GM21447 (cell line): ENCODE measurements around the gene DRICH1.
"Not testable (repeated sequence)": the region's sequence is repeated elsewhere in the genome, so short reads cannot be mapped to it uniquely, and the experiment has no call there.

ENCODE experiments used
- ATAC-seq: cut with Tn5 transposase; IDR thresholded peaks from one replicate; pipeline ENCODE4 v1.9.1; 2021; ENCODE audit not compliant: unreplicated experiment

DRICH1 gene

GRCh38 chr22:23651676-23652075 lies 19.6 kb upstream of the DRICH1 start:
- ATAC-seq: no peak

DNA sequence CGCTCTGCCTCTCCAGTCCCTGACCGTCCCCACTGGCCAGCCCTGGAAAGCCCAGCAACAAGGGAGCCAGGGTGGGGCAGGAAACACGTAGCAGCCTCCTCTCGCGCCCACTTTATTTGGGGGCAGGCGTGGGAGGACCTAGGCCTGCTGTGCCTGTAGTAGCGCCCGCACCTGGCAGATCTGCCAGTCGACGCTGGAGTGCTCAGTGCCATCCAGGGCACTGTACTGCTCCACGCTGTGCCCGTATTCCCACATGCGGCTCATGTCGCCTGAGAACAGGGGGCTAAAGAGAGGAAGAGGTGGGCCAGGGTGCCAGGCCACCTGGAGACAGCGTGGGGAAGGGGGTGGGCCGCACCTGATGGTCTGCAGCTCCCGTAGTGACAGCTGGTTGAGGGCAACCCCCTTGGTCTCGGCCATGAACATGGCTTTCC lies 17.0 kb upstream of the DRICH1 start:
- ATAC-seq: no peak

DNA sequence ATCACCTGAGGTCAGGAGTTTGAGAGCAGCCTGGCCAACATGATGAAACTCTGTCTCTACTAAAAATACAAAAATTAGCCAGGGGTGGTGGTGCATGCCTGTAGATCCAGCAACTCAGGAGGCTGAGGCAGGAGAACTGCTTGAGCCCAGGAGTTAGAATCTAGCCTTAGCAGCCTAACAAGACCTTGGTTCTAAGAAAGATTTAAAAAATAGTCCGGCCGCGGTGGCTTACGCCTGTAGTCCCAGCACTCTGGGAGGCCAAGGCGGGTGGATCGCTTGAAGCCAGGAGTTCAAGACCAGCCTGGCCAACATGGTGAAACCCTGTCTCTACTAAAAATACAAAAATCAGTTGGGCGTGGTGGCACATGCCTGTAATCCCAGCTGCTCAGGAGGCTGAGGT lies 14.4 kb upstream of the DRICH1 start:
- not testable (repeated sequence) for ATAC-seq

DNA sequence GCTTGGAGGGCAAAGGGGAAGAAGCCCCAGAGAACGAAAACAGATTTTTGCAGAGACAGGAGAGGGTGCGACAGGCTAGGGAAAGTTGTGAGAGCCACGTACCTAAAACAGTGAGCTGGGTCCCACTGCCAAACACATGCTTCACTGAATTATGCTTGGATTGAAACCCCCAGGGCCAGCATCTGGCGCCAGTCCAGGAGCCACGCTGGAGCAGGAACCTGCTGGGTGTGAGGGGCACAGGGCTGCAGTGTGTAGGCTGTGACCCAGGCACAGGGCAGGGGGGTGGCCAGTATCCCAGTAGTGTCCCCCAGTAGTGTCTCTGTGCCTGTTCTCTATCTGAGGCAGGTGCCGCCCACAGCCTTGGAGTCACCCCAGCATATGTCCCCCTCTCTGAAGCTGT lies 8.1 kb upstream of the DRICH1 start:
- not testable (repeated sequence) for ATAC-seq

DNA sequence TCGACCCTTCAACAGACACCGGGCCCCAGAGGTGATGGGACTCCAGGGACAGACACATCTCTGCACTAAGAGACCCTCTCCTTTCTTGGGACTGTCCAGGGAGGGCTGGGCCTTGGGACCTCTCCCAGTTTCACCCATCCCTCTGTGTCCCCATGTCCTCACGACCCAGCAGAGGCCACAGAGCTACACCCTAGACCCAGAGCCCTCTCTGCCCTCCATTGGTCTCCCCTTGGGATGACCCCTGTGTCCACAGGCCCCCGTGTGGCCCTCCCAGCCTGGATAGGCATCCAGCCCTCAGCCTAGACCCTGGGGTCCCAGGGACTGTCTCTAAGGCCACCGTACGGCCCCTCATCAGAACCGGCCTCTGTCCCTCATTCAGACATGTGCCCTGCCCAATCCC lies 7.5 kb upstream of the DRICH1 start:
- ATAC-seq: no peak

GRCh38 chr22:23638611-23639010 lies 6.5 kb upstream of the DRICH1 start:
- ATAC-seq: no peak

DNA sequence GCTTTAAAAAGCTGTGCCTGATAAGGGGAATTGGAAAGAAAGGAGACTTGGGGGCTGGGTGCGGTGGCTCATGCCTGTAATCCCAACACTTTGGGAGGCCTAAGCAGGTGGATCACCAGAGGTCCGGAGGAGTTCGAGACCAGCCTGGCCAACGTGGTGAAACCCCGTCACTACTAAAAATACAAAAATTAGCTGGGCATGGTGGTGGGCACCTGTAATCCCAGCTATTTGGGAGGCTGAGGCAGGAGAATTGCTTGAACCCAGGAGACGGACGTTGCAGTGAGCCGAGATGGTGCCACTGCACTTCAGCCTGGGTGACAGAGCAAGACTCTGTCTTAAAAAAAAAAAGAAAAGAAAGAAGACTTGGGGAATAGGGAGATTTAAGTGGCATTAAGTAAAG lies 3.2 kb upstream of the DRICH1 start:
- not testable (repeated sequence) for ATAC-seq

DNA sequence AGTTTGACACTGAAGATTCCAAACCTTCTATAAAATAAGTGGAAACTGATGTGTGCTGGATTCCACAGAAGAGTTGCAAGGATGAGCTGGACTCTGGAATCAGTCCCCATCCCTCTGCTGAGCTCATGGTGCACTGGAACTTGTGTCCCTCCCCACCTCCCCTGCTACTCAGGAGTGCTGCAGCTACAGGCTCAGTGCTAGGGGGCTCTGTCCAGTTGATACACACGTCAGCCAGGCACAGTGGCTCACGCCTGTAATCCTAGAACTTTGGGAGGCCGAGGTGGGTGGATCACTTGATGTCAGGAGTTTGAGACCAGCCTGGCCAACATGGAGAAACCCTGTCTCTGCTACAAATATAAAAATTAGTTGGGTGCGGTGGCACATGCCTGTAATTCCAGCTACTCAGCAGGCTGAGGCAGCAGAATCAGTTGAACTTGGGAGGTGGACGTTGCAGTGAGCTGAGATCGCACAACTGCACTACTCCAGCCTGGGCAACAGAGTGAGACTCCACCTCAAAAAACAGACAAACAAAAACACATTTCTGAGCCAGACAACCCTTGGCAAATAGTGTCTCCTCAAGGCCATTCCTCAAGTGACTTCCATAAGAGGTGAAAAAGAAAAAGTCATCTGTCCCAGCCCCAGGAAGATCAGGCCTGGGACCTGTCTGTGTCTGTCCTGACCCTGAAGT lies 3.9 kb downstream of the DRICH1 start:
- not testable (repeated sequence) for ATAC-seq

DNA sequence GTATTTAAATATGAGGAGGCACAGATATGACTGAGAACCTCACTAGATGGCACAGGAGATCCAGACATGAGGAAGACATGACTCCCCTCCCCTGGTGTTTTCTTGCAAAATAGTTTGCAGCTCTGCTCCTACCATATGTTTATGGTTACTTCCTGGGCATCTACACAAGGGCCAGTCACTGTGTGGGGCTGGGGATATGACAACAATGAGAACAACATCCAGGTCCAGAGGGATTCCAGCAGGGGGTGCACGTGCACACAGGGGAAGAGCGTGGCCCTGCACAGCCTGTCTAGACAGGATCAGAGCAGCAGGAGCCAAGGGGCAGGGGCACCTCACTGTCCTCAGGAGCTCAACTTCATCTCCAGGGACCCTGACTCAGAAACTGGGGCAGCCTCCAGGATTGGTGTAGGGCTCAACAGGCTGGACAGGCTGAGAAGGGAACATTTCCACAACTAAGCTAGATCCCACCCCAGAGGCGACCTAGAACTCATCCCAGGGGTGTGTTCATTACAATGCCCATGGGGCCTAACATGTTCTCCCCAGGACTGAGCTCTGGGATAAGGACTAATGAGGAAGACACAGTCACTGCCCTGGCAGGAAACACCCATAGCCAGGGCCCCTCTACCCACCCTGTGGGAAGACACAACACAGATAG lies 4.6 kb downstream of the DRICH1 start:
- not testable (repeated sequence) for ATAC-seq

GRCh38 chr22:23626286-23626975 lies 5.7 kb downstream of the DRICH1 start:
- no peak for ATAC-seq

GRCh38 chr22:23622634-23623033 lies 9.5 kb downstream of the DRICH1 start:
- ATAC-seq: no peak

GRCh38 chr22:23621916-23622315 lies 10.2 kb downstream of the DRICH1 start:
- ATAC-seq: not testable (repeated sequence)

GRCh38 chr22:23621082-23621780 lies 10.9 kb downstream of the DRICH1 start:
- ATAC-seq: no peak

DNA sequence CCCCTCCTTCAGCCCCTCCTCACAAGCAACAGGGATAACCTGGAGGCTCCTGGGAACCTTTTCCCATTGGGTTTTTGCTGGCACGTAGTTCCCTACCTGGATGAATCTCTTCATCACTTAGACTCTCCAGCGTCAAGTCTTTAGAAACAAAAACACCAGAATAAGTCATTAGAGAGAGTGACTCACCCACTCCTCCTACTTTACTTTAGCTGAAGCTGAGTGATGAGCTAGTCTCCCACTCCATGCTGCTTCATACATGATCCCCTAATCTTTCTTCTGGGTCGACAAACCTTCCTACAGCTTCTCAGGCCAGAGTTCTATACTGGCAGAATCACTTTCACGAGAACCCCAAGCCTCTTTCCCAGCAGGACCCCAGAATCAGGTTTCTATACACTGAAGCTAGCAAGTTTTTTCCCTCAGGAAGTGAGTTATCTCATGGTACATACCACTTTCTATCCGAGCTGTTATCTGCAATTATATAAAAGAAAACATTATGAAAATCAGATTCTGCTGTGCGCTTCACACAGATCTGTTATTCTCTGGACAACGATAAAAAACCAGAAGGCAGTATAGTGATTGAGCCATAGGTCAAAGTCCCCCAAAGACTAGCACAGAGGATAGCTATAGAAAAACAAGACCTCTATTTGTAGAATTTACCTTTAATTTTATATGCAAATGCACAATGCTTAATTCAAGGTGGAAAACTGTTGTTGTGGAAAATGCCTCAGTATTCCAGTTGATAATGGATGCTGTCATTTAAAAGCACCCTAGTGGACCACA lies 18.7 kb downstream of the DRICH1 start:
- ATAC-seq: no peak

DNA sequence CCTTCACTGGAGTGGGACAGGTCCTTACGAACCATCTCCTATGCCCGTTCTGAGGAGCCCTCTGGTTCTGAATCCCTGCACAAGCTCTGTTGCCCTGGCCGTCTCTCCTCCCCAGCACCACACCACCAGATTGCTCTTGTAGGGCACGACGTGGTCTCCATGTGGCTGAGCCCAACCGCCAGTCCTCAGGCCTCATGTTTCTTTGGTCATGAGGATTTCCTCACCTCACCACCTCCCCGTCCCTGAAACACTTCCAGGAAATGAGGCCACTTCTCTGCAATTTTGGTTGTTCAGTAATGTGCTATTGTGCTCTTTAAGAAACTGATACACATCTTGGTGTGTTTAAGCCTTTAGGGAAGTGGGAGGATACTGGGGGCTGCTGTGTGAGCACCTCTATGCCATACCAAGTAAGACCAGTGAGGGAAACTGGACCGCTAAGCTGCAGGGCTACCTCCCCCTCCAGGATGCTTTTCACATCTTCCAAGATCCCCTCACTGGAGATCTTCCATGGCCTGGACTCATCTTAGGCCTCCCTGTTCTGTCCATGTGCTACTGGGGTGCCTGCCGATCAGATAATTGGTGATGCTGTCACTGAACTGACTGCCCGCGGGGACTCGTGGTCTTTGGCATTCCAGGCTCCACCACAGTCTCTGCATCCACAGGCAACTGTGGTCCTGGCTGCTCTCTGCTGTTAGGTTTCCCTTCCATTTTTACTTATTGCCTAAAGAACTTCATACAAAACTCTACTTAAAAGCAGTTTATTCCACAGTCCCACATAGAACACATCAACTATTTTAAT lies 21.9 kb downstream of the DRICH1 start:
- no peak for ATAC-seq

GRCh38 chr22:23608583-23608982 lies 23.5 kb downstream of the DRICH1 start:
- no peak for ATAC-seq

DNA sequence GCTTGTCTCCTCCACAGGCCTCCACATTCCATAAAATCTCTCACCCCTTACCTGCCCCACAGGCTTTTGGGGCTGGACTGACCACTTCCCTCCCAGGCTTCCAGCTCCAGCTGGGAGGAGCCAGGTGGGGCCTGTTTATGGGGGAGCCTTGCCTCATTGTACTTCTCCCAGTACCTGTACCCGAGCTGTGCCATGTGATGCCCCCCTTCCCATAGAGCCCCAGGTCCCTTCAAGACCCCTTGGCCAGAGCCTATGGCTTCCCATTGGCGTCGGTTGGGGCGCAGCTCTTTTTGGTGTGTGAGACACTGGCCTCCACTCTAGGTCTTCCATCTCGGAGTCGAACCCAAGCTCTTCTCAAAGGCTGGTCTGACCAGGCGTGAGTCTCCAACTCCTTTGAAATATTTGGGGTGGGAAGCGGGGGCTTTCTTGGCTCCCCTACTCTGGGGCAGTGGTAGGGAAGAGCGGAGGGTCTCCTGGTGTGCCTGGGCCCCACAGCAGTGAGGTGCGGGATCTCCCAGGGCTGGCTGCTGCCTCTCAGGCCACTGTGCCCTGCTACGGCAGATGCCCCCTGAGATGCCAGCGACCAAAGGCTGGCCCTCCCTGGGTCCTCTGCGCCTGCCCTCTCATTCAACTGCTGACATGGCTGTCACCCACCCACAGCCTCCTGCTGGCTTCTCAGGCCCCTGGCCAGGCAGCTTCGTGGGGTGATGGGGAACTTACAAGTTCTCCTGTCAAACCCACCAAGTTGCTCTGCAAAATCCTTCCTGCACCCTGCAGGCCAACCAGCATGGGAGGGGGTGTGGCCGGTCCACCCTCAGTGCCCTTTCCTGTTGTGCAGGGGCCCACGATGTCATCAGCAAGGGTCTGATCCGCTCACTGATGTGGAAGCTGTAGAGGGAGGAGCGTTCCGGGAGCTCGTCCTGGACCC lies 25.7 kb downstream of the DRICH1 start:
- ATAC-seq: no peak

- no peak for ATAC-seq
These were observed 27.0 kb downstream of the DRICH1 start for GRCh38 chr22:23604939-23605712.
